Spinal cord (tissue), 10 donors: ENCODE data around the gene DLAT. TPM values are rescaled to one million over a fixed set of nuclear protein-coding genes. Genes with fewer than 3 reads are reported as not detected.

ENCODE experiments used
- DNase-seq, 6 donors: peaks; one replicate each; pipeline versions ENCODE4 v3.0.0 to v3.0.0-alpha.2; 2013 to 2015; ENCODE audit warnings: low spot score in 6 of 6, low read depth in 4 of 6
- H3K27ac ChIP-seq: one replicate; pipeline ENCODE4 v1.5.1; 2013; ENCODE audit warnings: low read depth, low read length, control low read depth
- H3K27me3 ChIP-seq: one replicate; pipeline ENCODE4 v1.6.1; 2013; ENCODE audit warnings: low read length; ENCODE audit not compliant: control insufficient read depth, insufficient read depth
- H3K36me3 ChIP-seq: one replicate; pipeline ENCODE4 v1.6.1; 2013; ENCODE audit warnings: low read length; ENCODE audit not compliant: control insufficient read depth, insufficient read depth
- H3K4me1 ChIP-seq: one replicate; pipeline ENCODE4 v1.6.1; 2013; ENCODE audit warnings: low read length; ENCODE audit not compliant: control insufficient read depth, insufficient read depth
- H3K4me3 ChIP-seq: one replicate; pipeline ENCODE4 v1.5.1; 2013; ENCODE audit warnings: low read depth, low read length, control low read depth
- H3K9me3 ChIP-seq: one replicate; pipeline ENCODE4 v1.6.1; 2013; ENCODE audit warnings: low read length; ENCODE audit not compliant: control insufficient read depth, insufficient read depth
- WGBS: methylation state at CpG from one replicate; pipeline ENCODE4 v1.1.5; 2013; ENCODE audit warnings: missing lambda C conversion rate; ENCODE audit not compliant: insufficient coverage; 5-methylcytosine and 5-hydroxymethylcytosine counted together
- polyA plus RNA-seq, 2 donors: library from polyadenylated mRNA; unstranded; fragments of 120-200 nt; gene quantifications; one replicate each; pipeline ENCODE4 v1.2.1, GENCODE V29; 2013; ENCODE audit not compliant: insufficient read length in 2 of 2
- small RNA-seq: library from RNA; depleted of rRNA; stranded (forward); fragments of <200 nt; gene quantifications from one replicate; pipeline ENCODE3, GENCODE V24; 2014; ENCODE audit warnings: low replicate concordance
- total RNA-seq, 2 donors: library from RNA; depleted of rRNA in 1 of 2; stranded (reverse); fragments of 120-200 nt in 1 of 2; fragments of >200 nt in 1 of 2; gene quantifications; one replicate each; pipeline versions ENCODE4 v1.2.3 to v1.2.4, GENCODE V29; 2013 to 2014
- donor health status: healthy.

Gene DLAT
- total and polyA plus RNA-seq, 4 donors = 36.5 to 58.3 (median 46.1) TPM

DNA sequence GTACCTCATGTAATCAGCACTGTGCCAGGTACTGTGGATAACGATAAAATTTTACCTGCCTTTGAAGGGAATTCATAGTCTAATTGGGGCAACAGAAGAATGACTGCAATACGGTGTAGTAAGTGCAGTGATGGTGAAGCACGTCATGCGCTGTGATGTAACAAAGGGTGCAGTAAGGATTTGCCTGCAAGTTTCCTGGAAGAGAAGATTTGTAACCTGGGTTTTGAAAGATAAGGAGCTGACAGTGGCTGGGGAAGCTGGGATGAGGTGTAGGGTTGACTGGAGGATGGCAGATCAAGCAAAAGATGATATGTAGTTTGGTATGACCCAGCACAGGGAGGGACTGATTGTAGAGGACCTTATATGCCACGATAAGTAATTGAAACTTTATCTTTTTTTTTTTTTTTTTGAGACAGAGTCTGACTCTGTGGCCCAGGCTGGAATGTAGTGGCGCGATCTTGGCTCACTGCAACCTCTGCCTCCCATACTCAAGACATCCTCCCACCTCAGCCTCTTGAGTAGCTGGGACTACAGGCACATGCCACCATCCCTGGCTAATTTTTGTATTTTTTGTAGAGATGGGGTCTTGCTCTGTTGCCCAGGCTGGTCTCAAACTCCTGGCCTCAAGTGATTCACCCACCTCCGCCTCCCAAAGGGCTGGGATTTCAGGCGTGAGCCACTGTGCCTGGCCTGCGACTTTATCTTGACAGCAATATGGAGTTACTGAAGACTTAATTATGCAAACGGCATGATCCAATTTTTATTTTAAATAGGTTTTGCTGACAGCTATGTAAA lies 72.7 kb downstream of the DLAT start:
- no peak overlapping the region for H3K4me3 ChIP-seq
- DNase-seq = no peak
- no peaks in the 10 kb centered on the region for H3K9me3 ChIP-seq
- 92% methylated on average over 8 of the region's 11 CpGs for WGBS
- no peaks in the 10 kb centered on the region for H3K27me3 ChIP-seq
- no peaks in the 10 kb centered on the region for H3K4me1 ChIP-seq
- no peak overlapping the region for H3K27ac ChIP-seq
- peaks cover 25% of the 10 kb centered on the region for H3K36me3 ChIP-seq

DNA sequence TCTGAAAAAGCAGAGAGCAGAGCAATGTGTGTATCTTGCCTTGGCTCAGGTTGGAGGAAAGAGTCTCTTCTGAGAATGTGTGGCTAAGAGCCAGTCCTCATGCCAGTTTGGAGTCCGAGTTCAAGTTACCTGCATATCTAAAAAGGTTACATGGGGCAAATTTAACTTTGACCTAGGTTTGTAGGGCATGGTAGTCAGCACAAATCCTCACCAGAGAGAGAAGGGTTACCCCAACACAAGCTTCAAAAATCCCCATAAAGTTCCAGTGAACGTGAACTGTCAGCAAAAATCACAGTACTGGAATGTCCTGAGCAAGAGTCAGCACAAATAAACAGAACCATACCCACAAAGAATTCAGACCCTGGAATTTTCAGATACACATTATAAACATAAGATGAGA lies 75.3 kb downstream of the DLAT start:
- Histone ChIP-seq H3K4me1 (no peaks in the 10 kb centered on the region), H3K9me3 (no peaks in the 10 kb centered on the region), H3K27me3 (no peaks in the 10 kb centered on the region), H3K27ac (no peak overlapping the region), H3K36me3 (peaks cover 17% of the 10 kb centered on the region), H3K4me3 (no peak overlapping the region)
- 40% methylated on average over 1 of the region's 2 CpGs for WGBS
- DNase-seq = no peak

DNA sequence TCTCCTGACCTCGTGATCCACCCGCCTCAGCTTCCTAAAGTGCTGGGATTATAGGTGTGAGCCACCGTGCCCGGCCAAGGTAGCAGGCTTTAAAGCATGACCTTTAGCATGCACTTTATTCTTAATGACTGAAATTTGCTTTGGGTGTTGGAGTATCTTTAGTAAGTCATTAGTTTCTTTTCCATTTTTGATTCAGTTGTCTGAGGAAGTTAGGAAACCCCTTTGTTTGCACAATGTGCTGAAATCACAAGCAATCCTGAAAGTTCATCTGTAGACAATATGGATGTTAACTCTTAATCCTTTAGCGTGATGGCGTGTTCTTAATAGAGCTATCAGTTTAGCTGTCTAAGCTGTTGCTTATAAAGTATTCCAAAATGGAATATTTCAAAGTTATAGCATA lies 78.2 kb downstream of the DLAT start:
- Histone ChIP-seq H3K36me3 (no peaks in the 10 kb centered on the region), H3K4me3 (no peak overlapping the region), H3K4me1 (no peaks in the 10 kb centered on the region), H3K9me3 (no peaks in the 10 kb centered on the region), H3K27ac (no peak overlapping the region), H3K27me3 (no peaks in the 10 kb centered on the region)
- DNase-seq = no peak
- 100% methylated on average over 2 of the region's 6 CpGs for WGBS

DNA sequence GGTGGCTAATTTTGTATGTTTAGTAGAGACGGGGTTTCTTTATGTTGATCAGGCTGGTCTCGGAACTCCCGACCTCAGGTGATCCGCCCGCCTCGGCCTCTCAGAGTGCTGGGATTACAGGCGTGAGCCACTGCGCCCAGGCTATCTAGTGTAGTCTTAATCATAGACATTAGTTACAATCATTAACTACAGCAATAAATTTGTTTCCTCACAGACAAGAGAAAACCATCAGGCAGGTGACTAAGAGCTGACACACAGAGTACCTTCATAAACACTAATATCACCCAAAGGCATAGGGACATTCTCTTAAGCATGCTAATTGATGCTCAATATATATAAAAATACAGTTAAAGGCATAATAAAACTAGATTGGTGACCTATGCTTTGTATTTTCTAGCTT lies 80.9 kb downstream of the DLAT start:
- H3K27ac ChIP-seq = no peak overlapping the region
- H3K27me3 ChIP-seq = no peaks in the 10 kb centered on the region
- DNase-seq = peak in 1 of 6 donors; percentile 2
- no peaks in the 10 kb centered on the region for H3K36me3 ChIP-seq
- H3K4me1 ChIP-seq = no peaks in the 10 kb centered on the region
- WGBS = no CpG with 5 or more reads among the region's 8 CpGs
- H3K9me3 ChIP-seq = no peaks in the 10 kb centered on the region
- no peak overlapping the region for H3K4me3 ChIP-seq

Small RNA genes within 50 kb of the gene (small RNA-seq; reads per million reads assigned to genes)
- gene AP000907.3 (not detected), gene RNU6-893P (not detected)

Other genes starting within 250 kb of the DLAT start
- 10 to 100 TPM; 55.9 to 61.1 TPM for gene ALG9, start 153.8 kb upstream of the DLAT start, total RNA-seq
- 10 to 100 TPM; 36.3 to 37.2 TPM for gene ALG9, start 153.8 kb upstream of the DLAT start, polyA plus RNA-seq
- gene FDXACB1, start 146.2 kb upstream of the DLAT start, total RNA-seq = 1 to 10 TPM; 4.6 to 7.1 TPM
- gene FDXACB1, start 146.2 kb upstream of the DLAT start, polyA plus RNA-seq = 1 to 10 TPM; 4.4 to 4.9 TPM
- 10 to 100 TPM; 12.9 to 32.6 TPM for gene CFAP68, start 145.9 kb upstream of the DLAT start, total RNA-seq
- gene CFAP68, start 145.9 kb upstream of the DLAT start, polyA plus RNA-seq = 10 to 100 TPM; 25.1 to 29.7 TPM
- 10 to 100 TPM; 85.2 to 90.4 TPM for gene CRYAB, start 113.6 kb upstream of the DLAT start, total RNA-seq
- 100 to 1,000 TPM; 122 to 126 TPM for gene CRYAB, start 113.6 kb upstream of the DLAT start, polyA plus RNA-seq
- 1 to 10 TPM in 1 of 2 donors, under 1 TPM in 1; 0.50 to 3.0 TPM for gene HSPB2, start 112.7 kb upstream of the DLAT start, total RNA-seq
- gene HSPB2, start 112.7 kb upstream of the DLAT start, polyA plus RNA-seq = 1 to 10 TPM; 4.3 to 5.7 TPM
- gene C11orf52, start 106.5 kb upstream of the DLAT start, total RNA-seq = under 1 TPM in 1 of 2 donors, not detected in 1; 0.88 TPM
- under 1 TPM; 0.46 to 0.81 TPM for gene C11orf52, start 106.5 kb upstream of the DLAT start, polyA plus RNA-seq
- gene DIXDC1, start 88.1 kb upstream of the DLAT start, total RNA-seq = 10 to 100 TPM; 48.5 to 66.4 TPM
- gene DIXDC1, start 88.1 kb upstream of the DLAT start, polyA plus RNA-seq = 10 to 100 TPM; 31.5 to 34.1 TPM
- 10 to 100 TPM in 1 of 2 donors, 1 to 10 TPM in 1; 5.4 to 12.9 TPM for gene PIH1D2, start 48.6 kb downstream of the DLAT start, total RNA-seq
- 1 to 10 TPM; 5.3 to 9.3 TPM for gene PIH1D2, start 48.6 kb downstream of the DLAT start, polyA plus RNA-seq
- 10 to 100 TPM; 24.8 to 36.4 TPM for gene NKAPD1, start 48.9 kb downstream of the DLAT start, total RNA-seq
- 10 to 100 TPM; 37.3 to 48.1 TPM for gene NKAPD1, start 48.9 kb downstream of the DLAT start, polyA plus RNA-seq
- gene TIMM8B, start 61.3 kb downstream of the DLAT start, total RNA-seq = 100 to 1,000 TPM in 1 of 2 donors, 10 to 100 TPM in 1; 73.3 to 122 TPM
- gene TIMM8B, start 61.3 kb downstream of the DLAT start, polyA plus RNA-seq = 10 to 100 TPM; 74.7 to 80.2 TPM
- gene SDHD, start 61.5 kb downstream of the DLAT start, total RNA-seq = 100 to 1,000 TPM in 1 of 2 donors, 10 to 100 TPM in 1; 93.9 to 125 TPM
- gene SDHD, start 61.5 kb downstream of the DLAT start, polyA plus RNA-seq = 10 to 100 TPM; 72.5 to 75.6 TPM
- gene IL18, start 138.7 kb downstream of the DLAT start, total RNA-seq = 10 to 100 TPM in 1 of 2 donors, 1 to 10 TPM in 1; 7.8 to 18.2 TPM
- gene IL18, start 138.7 kb downstream of the DLAT start, polyA plus RNA-seq = 1 to 10 TPM; 3.3 to 5.8 TPM
- gene TEX12, start 142.0 kb downstream of the DLAT start, total RNA-seq = under 1 TPM; 0.17 to 0.99 TPM
- under 1 TPM in 1 of 2 donors, not detected in 1; 0.14 TPM for gene TEX12, start 142.0 kb downstream of the DLAT start, polyA plus RNA-seq
- 10 to 100 TPM; 15.9 to 16.2 TPM for gene BCO2, start 150.1 kb downstream of the DLAT start, total RNA-seq
- gene BCO2, start 150.1 kb downstream of the DLAT start, polyA plus RNA-seq = 10 to 100 TPM in 1 of 2 donors, 1 to 10 TPM in 1; 8.2 to 12.3 TPM
- 10 to 100 TPM; 49.0 to 50.2 TPM for gene PTS, start 201.0 kb downstream of the DLAT start, total RNA-seq
- gene PTS, start 201.0 kb downstream of the DLAT start, polyA plus RNA-seq = 10 to 100 TPM; 96.2 to 97.1 TPM
- gene PLET1, start 235.5 kb downstream of the DLAT start, total RNA-seq = not detected
- gene PLET1, start 235.5 kb downstream of the DLAT start, polyA plus RNA-seq = under 1 TPM in 1 of 2 donors, not detected in 1; 0.15 TPM